Endodermal cell (in vitro differentiated cells): ENCODE measurements around the gene PACSIN1. TPM values are rescaled to one million over a fixed set of nuclear protein-coding genes. Genes with fewer than 3 reads are reported as not detected.

ENCODE experiments used
- DNase-seq: peaks from one replicate; pipeline ENCODE4 v3.0.0-alpha.2; 2017
- H3K27ac ChIP-seq: 2 replicates; pipeline ENCODE4 v1.5.1; 2013; ENCODE audit warnings: mild to moderate bottlenecking, low read depth, low read length, moderate library complexity
- H3K27me3 ChIP-seq: 2 replicates; pipeline ENCODE4 v1.6.1; 2013; ENCODE audit warnings: mild to moderate bottlenecking, low read length, moderate library complexity; ENCODE audit not compliant: insufficient read depth, control insufficient read depth, poor library complexity, severe bottlenecking
- H3K36me3 ChIP-seq: 2 replicates; pipeline ENCODE4 v1.7.0; 2013; ENCODE audit warnings: mild to moderate bottlenecking, low read length, moderate library complexity; ENCODE audit not compliant: control insufficient read depth, insufficient read depth
- H3K4me1 ChIP-seq: one replicate; pipeline ENCODE4 v1.7.0; 2013; ENCODE audit warnings: low read length; ENCODE audit not compliant: control insufficient read depth, insufficient read depth
- H3K4me3 ChIP-seq: 2 replicates; pipeline ENCODE4 v1.5.1; 2013; ENCODE audit warnings: mild to moderate bottlenecking, low read length, moderate library complexity
- H3K9ac ChIP-seq: 2 replicates; pipeline ENCODE4 v1.6.1; 2013; ENCODE audit warnings: mild to moderate bottlenecking, low read length, moderate library complexity; ENCODE audit not compliant: poor library complexity, severe bottlenecking; ENCODE audit errors: extremely low read depth
- H3K9me3 ChIP-seq: 2 replicates; pipeline ENCODE4 v1.6.1; 2013; ENCODE audit warnings: mild to moderate bottlenecking, low read length, moderate library complexity; ENCODE audit not compliant: control insufficient read depth
- H3K27ac Mint-ChIP-seq: 2 replicates; pipeline ENCODE4 v1.8.0; 2020; ENCODE audit warnings: mixed read lengths
- H3K27me3 Mint-ChIP-seq: 2 replicates; pipeline ENCODE4 v1.8.0; 2021; ENCODE audit warnings: mild to moderate bottlenecking, mixed read lengths; ENCODE audit not compliant: insufficient read depth
- H3K36me3 Mint-ChIP-seq: 2 replicates; pipeline ENCODE4 v1.8.0; 2020; ENCODE audit warnings: low read depth, mixed read lengths
- H3K4me1 Mint-ChIP-seq: 2 replicates; pipeline ENCODE4 v1.8.0; 2020; ENCODE audit warnings: mixed read lengths
- H3K4me3 Mint-ChIP-seq: 2 replicates; pipeline ENCODE4 v1.8.0; 2020; ENCODE audit warnings: mild to moderate bottlenecking, moderate library complexity, mixed read lengths
- H3K9me3 Mint-ChIP-seq: 2 replicates; pipeline ENCODE4 v1.8.0; 2020; ENCODE audit warnings: mild to moderate bottlenecking, mixed read lengths
- CTCF ChIP-seq: fragments of 200-600 bp; sonication (generic); conservative IDR thresholded peaks from 2 replicates; pipeline ENCODE4 v1.5.0; 2021; ENCODE audit warnings: antibody characterized with exemption, mild to moderate bottlenecking
- WGBS, 2 experiments: methylation state at CpG; one replicate each; pipeline versions ENCODE4 v1.1.5 to v1.1.7; 2013; ENCODE audit warnings: missing lambda C conversion rate in 2 of 2, mixed read lengths in 1 of 2; ENCODE audit not compliant: insufficient coverage in 1 of 2, insufficient read length in 1 of 2; 5-methylcytosine and 5-hydroxymethylcytosine counted together
- total RNA-seq, 2 donors: library from RNA; stranded (reverse); fragmentation: NEBNext Ultra II Directional in 1 of 2; extraction: Animal tissue kit (Norgen Biotek cat#: 25700) in 1 of 2; gene quantifications; 2 replicates in 1 of 2; 3 replicates in 1 of 2; pipeline ENCODE4 v1.2.1, GENCODE V29; 2021

The PACSIN1 gene
- total RNA-seq, 2 donors from 2014 or later = 7.2 to 7.3 TPM

- Mint-ChIP-seq H3K27ac (no peak overlapping the region), H3K27me3 (no peaks in the 10 kb centered on the region), H3K9me3 (peaks cover 15% of the 10 kb centered on the region), H3K36me3 (peaks cover 2% of the 10 kb centered on the region), H3K4me1 (no peaks in the 10 kb centered on the region), H3K4me3 (no peak overlapping the region)
- Histone ChIP-seq H3K27ac (peak overlapping the region; percentile 51), H3K4me1 (no peaks in the 10 kb centered on the region), H3K4me3 (no peak overlapping the region), H3K36me3 (no peaks in the 10 kb centered on the region), H3K27me3 (no peaks in the 10 kb centered on the region), H3K9ac (no peak overlapping the region), H3K9me3 (peaks cover 14% of the 10 kb centered on the region)
- DNase-seq = peak; percentile 43
- no peak for TF ChIP-seq CTCF
- WGBS, 2 experiments = 72 to 80% methylated on average over 4 to 7 of the region's 7 CpGs
These were observed 10.0 kb downstream of the PACSIN1 start for GRCh38 chr6:34475767-34476328.

DNA sequence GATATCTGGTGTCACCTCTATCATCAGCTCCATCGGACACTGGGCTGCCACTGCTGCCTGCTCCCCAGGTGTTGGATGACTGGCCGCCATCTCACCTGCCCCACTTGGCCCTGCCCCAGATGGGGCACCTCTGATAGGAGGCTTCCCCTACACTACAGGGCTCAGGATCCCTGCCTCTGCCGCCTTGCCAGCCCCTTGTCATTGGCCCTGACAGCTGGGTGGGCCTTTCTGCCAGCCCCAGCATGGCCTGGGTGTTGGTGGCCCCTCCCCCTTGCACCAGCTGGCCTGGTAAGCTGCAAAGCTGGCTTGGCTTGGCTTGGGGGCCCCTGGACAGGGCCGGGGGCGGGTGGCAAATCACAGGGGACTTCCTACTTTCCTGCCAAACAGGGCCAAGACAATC, 10.6 kb downstream of the PACSIN1 start:
- TF ChIP-seq CTCF = no peak
- H3K9me3 Mint-ChIP-seq = peaks cover 15% of the 10 kb centered on the region
- H3K36me3 Mint-ChIP-seq = peaks cover 2% of the 10 kb centered on the region
- no peak overlapping the region for H3K9ac ChIP-seq
- H3K27ac Mint-ChIP-seq = no peak overlapping the region
- H3K27me3 ChIP-seq = no peaks in the 10 kb centered on the region
- H3K4me3 ChIP-seq = no peak overlapping the region
- no peak overlapping the region for H3K4me3 Mint-ChIP-seq
- WGBS, 2 experiments = 87 to 95% methylated on average over 2 to 5 of the region's 5 CpGs
- H3K4me1 Mint-ChIP-seq = no peaks in the 10 kb centered on the region
- H3K4me1 ChIP-seq = no peaks in the 10 kb centered on the region
- H3K27me3 Mint-ChIP-seq = no peaks in the 10 kb centered on the region
- peak; percentile 47 for DNase-seq
- H3K36me3 ChIP-seq = no peaks in the 10 kb centered on the region
- no peak overlapping the region for H3K27ac ChIP-seq
- H3K9me3 ChIP-seq = peaks cover 14% of the 10 kb centered on the region

DNA sequence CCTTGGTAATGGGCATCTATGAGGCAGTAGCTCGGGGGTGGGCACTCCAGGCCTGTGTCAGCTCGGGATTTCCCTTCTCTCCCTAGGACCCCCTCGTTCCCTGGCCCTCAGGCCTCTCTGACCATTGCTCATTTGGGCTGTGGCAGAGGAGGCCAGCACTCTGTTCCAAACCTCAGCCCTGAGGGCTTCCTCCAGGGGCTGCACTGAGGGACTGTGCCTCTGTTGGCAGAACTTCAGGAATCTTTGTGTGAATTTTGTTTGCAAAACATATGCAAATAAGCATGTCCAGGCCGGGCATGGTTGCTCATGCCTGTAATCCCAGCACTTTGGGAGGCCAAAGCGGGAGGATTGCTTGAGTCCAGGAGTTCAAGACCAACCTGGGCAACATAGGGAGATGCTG, 11.0 kb downstream of the PACSIN1 start:
- Histone ChIP-seq H3K27ac (no peak overlapping the region), H3K27me3 (no peaks in the 10 kb centered on the region), H3K36me3 (no peaks in the 10 kb centered on the region), H3K9ac (no peak overlapping the region), H3K4me3 (no peak overlapping the region), H3K9me3 (peaks cover 14% of the 10 kb centered on the region), H3K4me1 (no peaks in the 10 kb centered on the region)
- peaks cover 2% of the 10 kb centered on the region for H3K36me3 Mint-ChIP-seq
- H3K4me3 Mint-ChIP-seq = no peak overlapping the region
- H3K27ac Mint-ChIP-seq = no peak overlapping the region
- WGBS, 2 experiments = 92 to 100% methylated on average over 2 to 5 of the region's 5 CpGs
- peaks cover 15% of the 10 kb centered on the region for H3K9me3 Mint-ChIP-seq
- H3K27me3 Mint-ChIP-seq = no peaks in the 10 kb centered on the region
- H3K4me1 Mint-ChIP-seq = no peaks in the 10 kb centered on the region
- no peak for TF ChIP-seq CTCF
- DNase-seq = peak; percentile 36
